Progenitor cell of endocrine pancreas (in vitro differentiated cells): ENCODE measurements around the gene CENATAC. TPM values are rescaled to one million over a fixed set of nuclear protein-coding genes. Genes with fewer than 3 reads are reported as not detected.

Source experiments
- DNase-seq: peaks from one replicate; pipeline ENCODE4 v3.0.0; 2021; ENCODE audit warnings: low spot score; ENCODE audit not compliant: unreplicated experiment
- H3K27ac Mint-ChIP-seq: 2 replicates; pipeline ENCODE4 v1.8.0; 2021; ENCODE audit warnings: mild to moderate bottlenecking, moderate library complexity, mixed read lengths
- H3K27me3 Mint-ChIP-seq: 2 replicates; pipeline ENCODE4 v1.8.0; 2021; ENCODE audit warnings: mixed read lengths
- H3K36me3 Mint-ChIP-seq: 2 replicates; pipeline ENCODE4 v1.8.0; 2022; ENCODE audit warnings: mixed read lengths; ENCODE audit not compliant: insufficient read depth
- H3K4me1 Mint-ChIP-seq: 2 replicates; pipeline ENCODE4 v1.8.0; 2021; ENCODE audit warnings: low read depth, mixed read lengths
- H3K4me3 Mint-ChIP-seq: 2 replicates; pipeline ENCODE4 v1.8.0; 2021; ENCODE audit warnings: low read depth, mild to moderate bottlenecking, moderate library complexity, mixed read lengths
- H3K9me3 Mint-ChIP-seq: 2 replicates; pipeline ENCODE4 v1.8.0; 2021; ENCODE audit warnings: low read depth, mixed read lengths
- total RNA-seq: library from RNA; stranded (reverse); gene quantifications from 2 replicates; pipeline ENCODE4 v1.2.1, GENCODE V29; 2021
- TF ChIP-seq, protein P1 (sequence below): fragments of 200-600 bp; sonication (generic); IDR thresholded peaks from one replicate; pipeline ENCODE4 v1.5.0; 2021; ENCODE audit warnings: antibody characterized with exemption, mild to moderate bottlenecking; ENCODE audit not compliant: unreplicated experiment

The CENATAC gene
- total RNA-seq, 1 donor from 2014 or later, result 56.5 TPM

DNA sequence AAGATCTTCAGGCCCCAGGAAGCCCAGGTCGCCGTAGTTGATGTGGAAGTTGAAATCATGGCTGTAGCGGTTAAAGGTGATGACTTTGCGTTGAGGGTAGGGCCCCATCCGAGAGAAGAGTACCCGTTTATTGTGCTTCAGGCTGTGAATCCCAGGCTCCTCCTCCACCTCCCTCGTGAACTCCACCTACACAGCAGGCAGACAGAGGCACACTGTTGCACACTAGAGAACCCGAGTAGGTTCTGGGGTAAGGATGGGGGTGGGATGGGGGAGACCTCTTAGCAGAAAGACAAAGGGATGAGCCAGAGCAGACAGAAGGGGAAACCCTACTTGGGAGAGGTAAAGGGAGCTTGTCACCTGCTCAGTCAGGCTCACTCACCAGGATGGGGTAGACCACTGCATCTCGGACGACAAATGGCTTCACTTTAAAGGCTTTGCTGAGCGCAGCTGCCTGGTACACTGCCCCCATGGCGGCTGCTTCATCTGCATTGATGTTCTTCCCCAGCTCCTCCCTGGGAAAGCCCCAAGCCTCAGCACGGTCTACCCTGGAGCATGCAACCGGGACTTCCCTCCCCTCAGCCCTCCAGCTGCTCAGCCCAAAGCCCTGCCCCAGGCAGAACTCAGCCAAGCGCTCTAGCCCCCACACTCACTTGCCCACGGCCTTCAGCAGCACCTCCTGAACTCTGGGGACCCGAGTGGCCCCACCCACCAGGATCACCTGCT is 53.7 kb downstream of the CENATAC start:
- H3K9me3 Mint-ChIP-seq, result no peaks in the 10 kb centered on the region
- H3K27me3 Mint-ChIP-seq, result no peaks in the 10 kb centered on the region
- H3K27ac Mint-ChIP-seq, result no peak overlapping the region
- peaks cover 8% of the 10 kb centered on the region for H3K4me1 Mint-ChIP-seq
- peaks cover 32% of the 10 kb centered on the region for H3K36me3 Mint-ChIP-seq
- TF ChIP-seq, protein P1, sequence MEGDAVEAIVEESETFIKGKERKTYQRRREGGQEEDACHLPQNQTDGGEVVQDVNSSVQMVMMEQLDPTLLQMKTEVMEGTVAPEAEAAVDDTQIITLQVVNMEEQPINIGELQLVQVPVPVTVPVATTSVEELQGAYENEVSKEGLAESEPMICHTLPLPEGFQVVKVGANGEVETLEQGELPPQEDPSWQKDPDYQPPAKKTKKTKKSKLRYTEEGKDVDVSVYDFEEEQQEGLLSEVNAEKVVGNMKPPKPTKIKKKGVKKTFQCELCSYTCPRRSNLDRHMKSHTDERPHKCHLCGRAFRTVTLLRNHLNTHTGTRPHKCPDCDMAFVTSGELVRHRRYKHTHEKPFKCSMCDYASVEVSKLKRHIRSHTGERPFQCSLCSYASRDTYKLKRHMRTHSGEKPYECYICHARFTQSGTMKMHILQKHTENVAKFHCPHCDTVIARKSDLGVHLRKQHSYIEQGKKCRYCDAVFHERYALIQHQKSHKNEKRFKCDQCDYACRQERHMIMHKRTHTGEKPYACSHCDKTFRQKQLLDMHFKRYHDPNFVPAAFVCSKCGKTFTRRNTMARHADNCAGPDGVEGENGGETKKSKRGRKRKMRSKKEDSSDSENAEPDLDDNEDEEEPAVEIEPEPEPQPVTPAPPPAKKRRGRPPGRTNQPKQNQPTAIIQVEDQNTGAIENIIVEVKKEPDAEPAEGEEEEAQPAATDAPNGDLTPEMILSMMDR, result no peak
- no peak overlapping the region for H3K4me3 Mint-ChIP-seq
- DNase-seq, result no peak

DNA sequence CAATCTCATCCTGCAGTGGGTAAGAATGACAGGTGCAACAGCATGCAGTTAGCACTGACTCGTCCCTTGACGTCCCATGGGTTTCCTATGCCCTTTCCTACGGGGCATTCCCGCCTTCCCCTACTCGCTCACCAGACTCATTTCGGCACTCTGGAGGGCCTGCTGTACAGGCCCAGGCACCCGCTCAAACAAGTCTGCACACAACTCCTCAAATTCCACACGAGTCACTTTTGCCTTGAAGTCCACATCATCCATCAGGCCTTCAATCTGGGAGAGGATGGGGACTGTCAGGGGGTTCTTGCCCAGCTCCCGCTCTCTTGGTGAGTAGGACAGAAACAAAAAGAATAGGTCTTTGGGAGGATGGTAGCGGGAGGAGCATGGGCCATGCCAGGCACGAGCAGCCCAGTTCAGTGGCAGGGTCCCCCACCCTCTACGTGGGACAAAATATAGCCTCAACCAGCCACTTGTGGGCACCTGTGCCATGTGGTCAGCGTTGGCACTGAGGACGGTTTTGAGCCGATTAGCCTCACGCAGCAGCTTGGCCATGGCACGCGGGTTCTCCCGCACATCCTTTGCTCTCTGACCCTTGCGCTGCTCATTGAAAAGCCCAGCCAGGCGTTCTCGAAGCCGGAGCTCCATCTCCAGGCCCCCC is 54.4 kb downstream of the CENATAC start:
- Mint-ChIP-seq H3K4me1 (peaks cover 8% of the 10 kb centered on the region), H3K36me3 (peaks cover 30% of the 10 kb centered on the region), H3K27me3 (no peaks in the 10 kb centered on the region), H3K27ac (no peak overlapping the region), H3K9me3 (no peaks in the 10 kb centered on the region), H3K4me3 (no peak overlapping the region)
- TF ChIP-seq, protein P1, result no peak
- DNase-seq, result no peak

DNA sequence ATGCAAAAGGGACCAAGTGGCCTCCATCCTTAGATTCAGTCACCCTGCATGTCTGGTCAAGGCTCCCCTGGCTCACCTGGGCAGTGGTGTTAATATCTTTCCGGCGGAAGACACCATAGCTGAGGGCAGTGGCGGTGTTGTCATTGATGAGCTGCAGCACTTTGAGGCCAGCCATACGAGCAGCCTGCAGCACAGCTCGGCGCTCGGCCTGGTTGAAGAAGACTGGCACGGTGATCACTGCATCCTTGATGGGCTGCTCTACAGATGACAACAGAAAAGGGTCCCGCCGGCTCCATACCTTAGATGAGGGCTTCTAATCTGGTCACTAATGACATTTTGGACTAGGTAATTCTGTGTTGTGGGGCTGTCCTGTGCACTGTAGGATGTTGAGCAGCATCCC is 56.5 kb downstream of the CENATAC start:
- Mint-ChIP-seq H3K27ac (no peak overlapping the region), H3K4me3 (peak overlapping the region; percentile 47), H3K27me3 (no peaks in the 10 kb centered on the region), H3K36me3 (peaks cover 20% of the 10 kb centered on the region), H3K9me3 (no peaks in the 10 kb centered on the region), H3K4me1 (peaks cover 20% of the 10 kb centered on the region)
- TF ChIP-seq, protein P1, result no peak
- no peak for DNase-seq

DNA sequence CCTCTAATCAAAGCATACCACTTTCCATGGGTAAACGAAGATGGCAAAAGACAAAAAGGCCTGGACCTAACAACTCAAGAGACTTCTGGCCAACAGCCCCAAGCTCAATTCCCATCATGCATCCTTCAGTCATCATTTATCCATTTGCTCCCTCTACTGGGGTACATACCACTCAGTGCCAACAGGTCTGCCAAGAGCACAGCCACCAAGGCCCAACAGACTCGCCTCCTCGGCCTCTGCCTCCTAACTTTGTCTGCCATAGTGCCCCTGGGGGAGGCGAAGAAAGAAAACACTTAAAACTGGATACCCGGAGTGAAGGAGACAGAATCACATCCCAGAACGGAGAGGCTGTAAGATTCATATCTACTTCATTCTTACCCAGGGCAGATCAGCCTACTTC is 58.0 kb downstream of the CENATAC start:
- Mint-ChIP-seq H3K27me3 (no peaks in the 10 kb centered on the region), H3K4me1 (peaks cover 20% of the 10 kb centered on the region), H3K9me3 (no peaks in the 10 kb centered on the region), H3K36me3 (peaks cover 17% of the 10 kb centered on the region), H3K27ac (peak overlapping the region; percentile 88), H3K4me3 (peak overlapping the region; percentile 83)
- DNase-seq, result no peak
- TF ChIP-seq, protein P1, result no peak

DNA sequence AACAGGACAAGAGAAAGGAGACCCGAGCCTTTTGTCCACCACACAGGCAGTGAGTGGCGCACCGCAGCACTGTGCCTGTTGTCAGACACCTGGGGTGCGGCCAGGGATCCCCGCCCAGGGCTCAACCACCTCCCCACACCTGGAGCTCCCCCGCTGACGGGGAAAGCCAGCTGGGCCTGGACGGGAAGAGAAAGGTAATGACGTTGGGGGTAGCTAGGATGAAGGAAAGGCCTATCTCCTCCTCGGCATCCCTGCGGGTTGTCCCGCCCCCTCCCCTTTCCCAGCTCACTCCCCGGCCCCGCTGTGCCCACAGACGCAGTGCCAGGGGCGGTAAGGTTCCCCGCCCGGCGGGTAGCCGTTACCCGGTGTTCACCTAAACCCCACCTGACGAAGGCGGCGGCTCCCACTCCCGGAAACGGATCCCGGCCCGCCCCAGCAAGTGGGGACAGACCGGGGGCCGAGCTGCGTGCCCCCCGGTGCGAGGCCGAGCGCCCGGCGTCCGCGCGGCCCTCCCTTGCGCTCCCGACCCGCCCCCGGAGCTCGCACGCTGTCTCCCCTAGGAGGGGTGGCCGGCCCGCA is 58.6 kb downstream of the CENATAC start:
- Mint-ChIP-seq H3K27me3 (no peaks in the 10 kb centered on the region), H3K4me3 (peak overlapping the region; percentile 83), H3K9me3 (no peaks in the 10 kb centered on the region), H3K36me3 (peaks cover 17% of the 10 kb centered on the region), H3K27ac (peak overlapping the region; percentile 96), H3K4me1 (peaks cover 20% of the 10 kb centered on the region)
- TF ChIP-seq, protein P1, result peak; percentile 27
- DNase-seq, result peak; percentile 27
